ENCODE data around the gene THEMIS2. TPM values are rescaled to one million over a fixed set of nuclear protein-coding genes. Genes with fewer than 3 reads are reported as not detected.

The THEMIS2 gene
- total RNA-seq, 2 experiments from 2014 or later, result 4.1 to 20.3 TPM

DNA sequence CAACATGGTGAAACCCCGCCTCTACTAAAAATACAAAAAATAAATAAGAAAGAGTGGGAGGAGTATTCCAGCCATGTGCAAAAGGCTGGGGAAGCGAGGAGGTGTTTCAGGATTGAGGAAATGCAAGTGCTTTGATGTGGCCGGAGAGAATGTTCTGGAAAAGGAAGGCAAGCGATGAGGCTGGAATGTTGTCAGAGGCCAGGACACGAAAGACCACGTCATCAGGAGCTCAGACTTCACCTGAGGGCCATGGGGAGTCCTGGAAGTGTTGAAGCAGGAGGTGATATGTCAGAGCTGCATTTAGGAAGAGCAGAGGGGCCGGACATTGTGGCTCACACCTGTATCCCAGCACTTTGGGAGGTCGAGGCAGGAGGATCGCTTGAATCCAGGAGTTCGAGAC lies 10.9 kb upstream of the THEMIS2 start:
- no peak overlapping the region for H2AFZ ChIP-seq (ENCODE audit: low read length)

DNA sequence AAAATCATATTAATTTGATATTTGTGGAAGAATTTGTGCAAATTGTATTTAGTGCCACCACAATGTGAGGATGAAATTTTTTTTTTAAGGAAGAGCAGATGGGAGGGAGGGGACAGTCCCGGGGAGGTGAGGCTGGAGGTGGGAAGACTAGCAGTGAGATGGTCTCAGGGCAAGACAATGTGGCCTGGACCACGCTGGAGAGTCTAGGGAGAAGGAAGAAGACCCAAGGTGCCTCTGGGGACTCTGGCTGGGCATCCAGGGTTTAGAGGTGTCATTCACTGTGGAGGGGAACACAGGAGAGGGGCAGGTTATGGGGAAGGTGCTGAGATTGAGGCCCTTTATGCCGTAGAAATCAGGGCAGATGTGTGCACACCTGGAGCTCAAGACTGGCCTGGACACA lies 10.3 kb upstream of the THEMIS2 start:
- intact Hi-C loops (cut with micrococcal nuclease; ENCODE audit: unreplicated experiment), result no loop called here
- POLR2A ChIA-PET, result no interaction called here
- BruUV-seq (replicated peaks), result no TSS peak

More for the DNA sequence above, 10.9 kb upstream of the THEMIS2 start:
- Histone ChIP-seq H3K79me2 (ENCODE audit: insufficient read depth, low read depth, low read length) (no peaks in the 10 kb centered on the region), H4K20me1 (ENCODE audit: insufficient read depth, low read length) (no peaks in the 10 kb centered on the region), H3K36me3 (ENCODE audit: insufficient read depth, low read length) (peaks cover 6% of the 10 kb centered on the region; the same call in 1 of the 2 replicates), H3K9me2 (ENCODE audit: insufficient read depth, low read length) (no peaks in the 10 kb centered on the region), H3K4me2 (ENCODE audit: low read length) (no peak overlapping the region), H3K4me1 (ENCODE audit: insufficient read depth, low read length, poor library complexity, severe bottlenecking) (peaks cover 23% of the 10 kb centered on the region), H3K9me3 (ENCODE audit: low read length) (no peaks in the 10 kb centered on the region), H3K4me3 (ENCODE audit: low read depth, low read length, poor library complexity, severe bottlenecking) (no peak overlapping the region), H3K27ac (ENCODE audit: low read depth, low read length, poor library complexity, severe bottlenecking) (no peak overlapping the region)
- ChIA-PET POLR2A (interaction anchor here (0.6 kb wide), 1 partner anchor 138 kb away, joined by 3 read pairs; no protein-coding TSS in a partner anchor), CTCF (ENCODE audit: unreplicated experiment) (no interaction called here)
- intact Hi-C loops (cut with micrococcal nuclease; ENCODE audit: unreplicated experiment), result no loop called here
- no peak for DNase-seq (ENCODE audit: low spot score)
- no peak for TF ChIP-seq EZH2phosphoT487 (IDR thresholded peaks at IDR 0.05; ENCODE audit: borderline replicate concordance, low read depth, low read length)
- TF ChIP-seq, protein P1, sequence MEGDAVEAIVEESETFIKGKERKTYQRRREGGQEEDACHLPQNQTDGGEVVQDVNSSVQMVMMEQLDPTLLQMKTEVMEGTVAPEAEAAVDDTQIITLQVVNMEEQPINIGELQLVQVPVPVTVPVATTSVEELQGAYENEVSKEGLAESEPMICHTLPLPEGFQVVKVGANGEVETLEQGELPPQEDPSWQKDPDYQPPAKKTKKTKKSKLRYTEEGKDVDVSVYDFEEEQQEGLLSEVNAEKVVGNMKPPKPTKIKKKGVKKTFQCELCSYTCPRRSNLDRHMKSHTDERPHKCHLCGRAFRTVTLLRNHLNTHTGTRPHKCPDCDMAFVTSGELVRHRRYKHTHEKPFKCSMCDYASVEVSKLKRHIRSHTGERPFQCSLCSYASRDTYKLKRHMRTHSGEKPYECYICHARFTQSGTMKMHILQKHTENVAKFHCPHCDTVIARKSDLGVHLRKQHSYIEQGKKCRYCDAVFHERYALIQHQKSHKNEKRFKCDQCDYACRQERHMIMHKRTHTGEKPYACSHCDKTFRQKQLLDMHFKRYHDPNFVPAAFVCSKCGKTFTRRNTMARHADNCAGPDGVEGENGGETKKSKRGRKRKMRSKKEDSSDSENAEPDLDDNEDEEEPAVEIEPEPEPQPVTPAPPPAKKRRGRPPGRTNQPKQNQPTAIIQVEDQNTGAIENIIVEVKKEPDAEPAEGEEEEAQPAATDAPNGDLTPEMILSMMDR (conservative IDR thresholded peaks at IDR 0.05; ENCODE audit: low read length), result no peak
- BruUV-seq (replicated peaks), result no TSS peak

More for the DNA sequence above, 10.3 kb upstream of the THEMIS2 start:
- Histone ChIP-seq H3K36me3 (ENCODE audit: insufficient read depth, low read length) (peaks cover under 1% of the 10 kb centered on the region; the same call in 1 of the 2 replicates), H3K27ac (ENCODE audit: low read depth, low read length, poor library complexity, severe bottlenecking) (no peak overlapping the region), H3K4me3 (ENCODE audit: low read depth, low read length, poor library complexity, severe bottlenecking) (no peak overlapping the region), H3K79me2 (ENCODE audit: insufficient read depth, low read depth, low read length) (no peaks in the 10 kb centered on the region), H3K9me2 (ENCODE audit: insufficient read depth, low read length) (no peaks in the 10 kb centered on the region), H3K4me2 (ENCODE audit: low read length) (no peak overlapping the region), H3K9me3 (ENCODE audit: low read length) (no peaks in the 10 kb centered on the region), H3K4me1 (ENCODE audit: insufficient read depth, low read length, poor library complexity, severe bottlenecking) (peaks cover 23% of the 10 kb centered on the region), H2AFZ (ENCODE audit: low read length) (no peak overlapping the region), H4K20me1 (ENCODE audit: insufficient read depth, low read length) (no peaks in the 10 kb centered on the region)
- CTCF ChIA-PET (ENCODE audit: unreplicated experiment), result no interaction called here
- no peak for DNase-seq (ENCODE audit: low spot score)
- TF ChIP-seq, protein P1 (conservative IDR thresholded peaks at IDR 0.05; ENCODE audit: low read length), result no peak
- no peak for TF ChIP-seq EZH2phosphoT487 (IDR thresholded peaks at IDR 0.05; ENCODE audit: borderline replicate concordance, low read depth, low read length)
